HEK293T (cell line): ENCODE data around the gene UGT1A5.

Experiments
- CTCF ChIA-PET: fragments of 350-600 bp; formaldehyde crosslinking; extraction: SDS; loops from one replicate; lab custom pipeline; 2021; ENCODE audit warnings: antibody characterized with exemption, inconsistent platforms; lab: Yijun Ruan, JAX
- POLR2A ChIA-PET: fragments of 350-600 bp; formaldehyde crosslinking; extraction: SDS; loops from one replicate; lab custom pipeline; 2020; ENCODE audit warnings: antibody characterized with exemption, inconsistent platforms; lab: Yijun Ruan, JAX
- DNase-seq: peaks from one replicate; pipeline ENCODE4 v3.0.0; 2012; ENCODE audit warnings: mixed read lengths; ENCODE audit errors: extremely low spot score
- ARNT ChIP-seq: fragments of 450-650 bp; IDR thresholded peaks from 2 replicates; pipeline ENCODE4 v1.6.1; 2017; ENCODE audit warnings: mild to moderate bottlenecking
- BHLHE40 ChIP-seq: fragments of 450-650 bp; IDR thresholded peaks from 2 replicates; pipeline ENCODE4 v1.6.1; 2016; ENCODE audit warnings: mild to moderate bottlenecking, moderate library complexity, borderline replicate concordance
- CTBP1 ChIP-seq: fragments of 450-650 bp; IDR thresholded peaks from 2 replicates; pipeline ENCODE4 v1.6.1; 2016; ENCODE audit warnings: borderline replicate concordance
- ELF4 ChIP-seq: fragments of 450-650 bp; IDR thresholded peaks from 2 replicates; pipeline ENCODE4 v1.6.1; 2017; ENCODE audit warnings: antibody characterized with exemption
- FOXA1 ChIP-seq: fragments of 450-650 bp; IDR thresholded peaks from 2 replicates; pipeline ENCODE4 v1.6.1; 2016; ENCODE audit warnings: mild to moderate bottlenecking
- FOXK2 ChIP-seq: fragments of 450-650 bp; IDR thresholded peaks from 2 replicates; pipeline ENCODE4 v1.6.1; 2016; ENCODE audit warnings: mild to moderate bottlenecking
- FOXM1 ChIP-seq: fragments of 450-650 bp; IDR thresholded peaks from 2 replicates; pipeline ENCODE4 v1.6.1; 2017; ENCODE audit warnings: mild to moderate bottlenecking, borderline replicate concordance
- HDGF ChIP-seq: fragments of 450-650 bp; IDR thresholded peaks from 2 replicates; pipeline ENCODE4 v1.6.1; 2017; ENCODE audit warnings: antibody characterized with exemption, borderline replicate concordance
- L3MBTL2 ChIP-seq: fragments of 450-650 bp; conservative IDR thresholded peaks from 2 replicates; pipeline ENCODE4 v1.6.1; 2016; ENCODE audit warnings: mild to moderate bottlenecking
- LEF1 ChIP-seq: fragments of 450-650 bp; IDR thresholded peaks from 2 replicates; pipeline ENCODE4 v1.6.1; 2017; ENCODE audit warnings: mild to moderate bottlenecking, borderline replicate concordance
- NFRKB ChIP-seq: fragments of 450-650 bp; IDR thresholded peaks from 2 replicates; pipeline ENCODE4 v1.6.1; 2016; ENCODE audit warnings: mild to moderate bottlenecking, moderate library complexity
- SP1 ChIP-seq: fragments of 450-650 bp; IDR thresholded peaks from 2 replicates; pipeline ENCODE4 v1.6.1; 2017
- SUZ12 ChIP-seq: fragments of 450-650 bp; IDR thresholded peaks from 2 replicates; pipeline ENCODE4 v1.6.1; 2016; ENCODE audit warnings: mild to moderate bottlenecking
- TARDBP ChIP-seq: fragments of 450-650 bp; IDR thresholded peaks from 2 replicates; pipeline ENCODE4 v1.6.1; 2016
- ZNF384 ChIP-seq: fragments of 450-650 bp; IDR thresholded peaks from 2 replicates; pipeline ENCODE4 v1.6.1; 2016
- TF ChIP-seq, protein P1 (sequence below): fragments of 450-650 bp; IDR thresholded peaks from 2 replicates; pipeline ENCODE4 v1.6.1; 2016

Gene UGT1A5

DNA sequence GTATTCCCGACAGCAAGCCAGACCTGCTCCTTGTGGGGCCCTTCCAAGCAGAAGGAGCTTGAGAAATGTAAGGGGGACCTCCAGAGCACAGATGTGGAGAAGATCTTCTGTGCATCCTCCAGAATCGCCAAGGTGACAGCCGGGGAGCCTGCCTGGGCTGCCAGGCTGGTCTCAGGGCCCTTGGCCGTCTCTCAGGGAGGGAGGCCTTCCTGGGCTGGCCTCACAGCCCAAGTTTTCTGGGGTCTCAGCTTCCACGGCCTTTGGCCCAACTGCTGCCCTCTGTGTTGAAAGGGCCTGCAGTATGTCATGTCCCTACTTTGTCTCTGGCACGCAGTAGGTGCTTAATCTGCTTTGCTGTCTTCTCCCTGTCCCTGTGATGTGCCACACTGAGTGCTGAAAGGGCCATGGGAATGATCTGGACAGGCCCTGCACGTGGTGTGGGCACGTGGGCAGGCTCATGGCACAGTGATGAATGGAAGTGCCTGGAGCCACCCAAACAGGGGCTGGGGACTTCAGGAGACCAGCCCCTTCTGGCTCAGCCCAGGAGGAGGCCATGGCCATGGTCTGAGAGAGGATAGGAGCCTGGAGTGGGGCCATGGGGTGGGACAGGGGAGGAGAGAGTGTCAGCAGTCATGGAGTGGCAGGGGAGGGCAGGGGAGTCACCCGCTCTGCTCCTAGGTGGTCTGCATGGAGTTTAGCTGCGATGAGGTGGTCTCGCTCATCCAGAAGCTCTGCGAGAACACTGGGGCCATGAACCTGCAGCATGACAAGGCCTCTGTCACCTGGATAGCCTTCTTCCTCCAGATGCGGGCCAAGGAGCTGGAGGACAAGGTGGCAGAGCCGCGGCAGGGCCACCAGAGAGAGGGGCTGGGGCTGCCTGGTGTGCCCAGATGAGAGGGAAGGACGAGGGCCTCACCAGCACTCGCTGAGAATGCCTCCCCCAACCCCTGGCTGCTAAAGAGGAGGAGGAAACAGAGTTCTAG lies 106.2 kb downstream of the UGT1A5 start:
- ChIA-PET CTCF (no interaction called here), POLR2A (no interaction called here)
- no peak for DNase-seq
- TF ChIP-seq LEF1: no peak
- TF ChIP-seq, protein P1, sequence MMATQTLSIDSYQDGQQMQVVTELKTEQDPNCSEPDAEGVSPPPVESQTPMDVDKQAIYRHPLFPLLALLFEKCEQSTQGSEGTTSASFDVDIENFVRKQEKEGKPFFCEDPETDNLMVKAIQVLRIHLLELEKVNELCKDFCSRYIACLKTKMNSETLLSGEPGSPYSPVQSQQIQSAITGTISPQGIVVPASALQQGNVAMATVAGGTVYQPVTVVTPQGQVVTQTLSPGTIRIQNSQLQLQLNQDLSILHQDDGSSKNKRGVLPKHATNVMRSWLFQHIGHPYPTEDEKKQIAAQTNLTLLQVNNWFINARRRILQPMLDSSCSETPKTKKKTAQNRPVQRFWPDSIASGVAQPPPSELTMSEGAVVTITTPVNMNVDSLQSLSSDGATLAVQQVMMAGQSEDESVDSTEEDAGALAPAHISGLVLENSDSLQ: no peak
- TF ChIP-seq ARNT: no peak
- TF ChIP-seq SUZ12: no peak
- no peak for TF ChIP-seq HDGF
- no peak for TF ChIP-seq TARDBP
- no peak for TF ChIP-seq NFRKB
- TF ChIP-seq ZNF384: no peak

DNA sequence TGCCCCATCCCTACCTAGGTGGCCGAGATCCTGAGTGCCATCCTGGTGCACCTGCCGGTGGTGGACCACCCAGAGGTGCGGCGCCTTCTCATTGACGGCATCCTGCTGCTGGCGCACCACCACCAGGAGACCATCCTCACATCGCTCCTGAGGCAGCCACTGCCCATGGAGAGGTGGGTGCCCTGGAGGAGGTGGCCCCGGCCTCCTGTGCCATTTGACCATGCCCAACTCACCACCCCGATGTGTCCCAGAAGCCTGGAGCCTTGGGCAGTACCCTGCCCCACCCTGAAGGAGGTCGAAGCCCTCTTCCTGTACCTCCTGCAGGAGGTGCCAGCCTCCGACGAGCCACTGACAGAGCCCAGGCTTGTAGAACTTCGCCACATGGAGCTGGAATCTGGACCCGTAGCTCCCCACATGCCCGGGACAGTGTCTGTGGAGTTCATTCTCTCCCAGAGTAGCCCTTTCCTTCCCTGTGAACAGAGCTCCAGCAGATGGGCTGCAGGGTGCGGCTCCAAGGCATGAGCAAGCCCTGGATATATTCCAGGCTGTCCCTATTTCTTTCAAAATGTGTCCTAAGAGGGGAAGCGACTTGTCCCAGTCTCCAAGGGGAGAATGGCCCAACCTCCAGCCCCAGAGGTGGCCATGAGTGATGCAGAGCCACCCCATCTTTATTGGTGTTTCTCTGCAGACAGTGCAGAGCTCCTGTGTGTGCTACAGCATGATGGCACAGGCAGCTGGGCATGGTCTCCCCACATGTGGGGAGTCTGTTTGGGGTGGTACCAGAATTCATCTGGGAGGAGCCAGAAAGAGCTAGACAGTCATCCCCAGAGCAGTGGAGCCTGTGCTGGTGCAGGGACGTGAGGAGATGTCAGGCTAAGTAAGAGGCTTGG lies 107.4 kb downstream of the UGT1A5 start:
- no peak for DNase-seq
- no peak for TF ChIP-seq SP1
- TF ChIP-seq FOXM1: no peak
- no peak for TF ChIP-seq ARNT
- no peak for TF ChIP-seq NFRKB
- TF ChIP-seq FOXA1: no peak
- TF ChIP-seq CTBP1: no peak
- TF ChIP-seq, protein P1: no peak
- TF ChIP-seq L3MBTL2: no peak
- TF ChIP-seq SUZ12: no peak
- no peak for TF ChIP-seq LEF1
- TF ChIP-seq BHLHE40: no peak
- no peak for TF ChIP-seq FOXK2
- no peak for TF ChIP-seq HDGF
- CTCF ChIA-PET: interaction anchor here (0.6 kb wide), 1 partner anchor 386 kb away, joined by 3 read pairs; no protein-coding TSS in a partner anchor
- POLR2A ChIA-PET: no interaction called here

- ChIA-PET POLR2A (no interaction called here), CTCF (interaction anchor here (0.6 kb wide), 1 partner anchor 387 kb away, joined by 3 read pairs; no protein-coding TSS in a partner anchor)
- no peak for DNase-seq
- TF ChIP-seq SP1: no peak
- TF ChIP-seq BHLHE40: no peak
- no peak for TF ChIP-seq NFRKB
- TF ChIP-seq, protein P1: no peak
- no peak for TF ChIP-seq TARDBP
Observed at GRCh38 chr2:233820774-233821105, 108.0 kb downstream of the UGT1A5 start.

DNA sequence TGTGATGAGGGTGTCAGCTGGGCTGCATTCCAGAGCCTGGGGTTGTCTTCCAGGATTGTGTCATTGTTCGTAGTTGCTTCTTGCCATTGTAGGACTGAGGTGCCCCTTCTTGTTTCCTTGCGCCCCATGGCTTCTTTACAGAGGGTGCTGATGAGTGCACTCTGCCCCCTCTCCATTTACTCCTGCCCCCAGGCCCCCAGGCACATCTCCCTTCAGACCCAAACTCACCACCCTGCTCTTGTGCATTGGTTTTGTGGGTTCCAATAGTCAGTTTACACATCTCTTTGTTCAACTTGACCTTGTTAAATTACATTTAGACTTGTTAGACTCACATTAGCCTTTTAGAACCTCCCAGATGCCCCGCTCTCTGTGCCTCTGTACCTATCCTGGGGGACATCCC lies 108.5 kb downstream of the UGT1A5 start:
- CTCF ChIA-PET: no interaction called here
- TF ChIP-seq NFRKB (no peak), SP1 (no peak), ELF4 (no peak), HDGF (no peak), CTBP1 (no peak), BHLHE40 (no peak), ZNF384 (no peak), LEF1 (no peak), FOXA1 (no peak), ARNT (no peak)
- TF ChIP-seq, protein P1: no peak
- POLR2A ChIA-PET: no interaction called here
- DNase-seq: no peak

DNA sequence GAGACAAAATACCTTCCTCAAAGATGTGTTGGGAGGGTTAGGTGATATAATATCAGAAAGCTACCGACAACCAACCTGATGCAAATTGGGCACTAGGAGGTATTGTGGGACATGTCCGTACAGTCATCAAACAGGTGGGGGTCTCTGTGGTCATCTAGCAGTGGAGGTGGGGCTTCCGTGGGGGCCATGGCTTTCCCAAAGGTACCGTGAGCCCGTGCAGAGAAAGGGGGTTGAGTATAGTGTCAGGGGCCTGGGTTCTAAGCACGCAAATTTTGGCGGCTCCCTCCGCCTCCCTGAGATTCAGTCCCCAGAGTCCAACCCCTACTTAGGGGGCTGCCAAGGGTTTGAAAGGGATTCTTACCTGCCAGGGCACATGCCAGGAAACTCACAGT lies 109.0 kb downstream of the UGT1A5 start:
- no peak for TF ChIP-seq HDGF
- no peak for TF ChIP-seq SUZ12
- TF ChIP-seq L3MBTL2: no peak
- TF ChIP-seq LEF1: no peak
- no peak for TF ChIP-seq FOXM1
- no peak for TF ChIP-seq TARDBP
- no peak for TF ChIP-seq BHLHE40
- no peak for TF ChIP-seq ARNT
- TF ChIP-seq ELF4: no peak
- no peak for TF ChIP-seq CTBP1
- TF ChIP-seq FOXA1: no peak
- TF ChIP-seq FOXK2: no peak
- TF ChIP-seq NFRKB: no peak
- no peak for TF ChIP-seq SP1
- TF ChIP-seq, protein P1: no peak
- DNase-seq: no peak
- POLR2A ChIA-PET: no interaction called here
- CTCF ChIA-PET: interaction anchor here (1.1 kb wide), 1 partner anchor 21 kb away, joined by 3 read pairs; no protein-coding TSS in a partner anchor
